GM12874 (cell line): ENCODE measurements around the gene P2RX1.

Experiments
- CTCF ChIP-seq: IDR thresholded peaks from 2 replicates; pipeline ENCODE4 v1.5.1; 2011; ENCODE audit warnings: low read depth, mild to moderate bottlenecking, control low read depth, low read length, moderate library complexity; ENCODE audit not compliant: insufficient read depth

The P2RX1 gene

GRCh38 chr17:3955673-3955988 is 39.4 kb upstream of the P2RX1 start:
- no peak for TF ChIP-seq CTCF

- TF ChIP-seq CTCF: no peak
Observed at GRCh38 chr17:3954976-3955672, 38.9 kb upstream of the P2RX1 start.

GRCh38 chr17:3954086-3954485 is 37.8 kb upstream of the P2RX1 start:
- TF ChIP-seq CTCF: no peak

GRCh38 chr17:3953542-3953941 is 37.3 kb upstream of the P2RX1 start:
- no peak for TF ChIP-seq CTCF

GRCh38 chr17:3952186-3952585 is 35.9 kb upstream of the P2RX1 start:
- TF ChIP-seq CTCF: no peak

- TF ChIP-seq CTCF: no peak
Observed at GRCh38 chr17:3951420-3951819, 35.2 kb upstream of the P2RX1 start.

GRCh38 chr17:3951003-3951402 is 34.7 kb upstream of the P2RX1 start:
- TF ChIP-seq CTCF: no peak

GRCh38 chr17:3950584-3950983 is 34.3 kb upstream of the P2RX1 start:
- no peak for TF ChIP-seq CTCF
